Activated T-helper 1 cell treated with anti-CD3 and anti-CD28 coated beads, Interleukin-2, amount 50 U/mL, for 16 hours (primary cell): ENCODE results near the gene FNDC3A.
A peak's percentile ranks its signal among the peaks of the same experiment; 100 is the strongest.

ENCODE experiments used
- DNase-seq, 2 donors: peaks; one replicate each; pipeline ENCODE4 v3.0.0-alpha.2; 2020; ENCODE audit warnings: low read depth in 1 of 2, low spot score in 1 of 2

FNDC3A gene

DNA sequence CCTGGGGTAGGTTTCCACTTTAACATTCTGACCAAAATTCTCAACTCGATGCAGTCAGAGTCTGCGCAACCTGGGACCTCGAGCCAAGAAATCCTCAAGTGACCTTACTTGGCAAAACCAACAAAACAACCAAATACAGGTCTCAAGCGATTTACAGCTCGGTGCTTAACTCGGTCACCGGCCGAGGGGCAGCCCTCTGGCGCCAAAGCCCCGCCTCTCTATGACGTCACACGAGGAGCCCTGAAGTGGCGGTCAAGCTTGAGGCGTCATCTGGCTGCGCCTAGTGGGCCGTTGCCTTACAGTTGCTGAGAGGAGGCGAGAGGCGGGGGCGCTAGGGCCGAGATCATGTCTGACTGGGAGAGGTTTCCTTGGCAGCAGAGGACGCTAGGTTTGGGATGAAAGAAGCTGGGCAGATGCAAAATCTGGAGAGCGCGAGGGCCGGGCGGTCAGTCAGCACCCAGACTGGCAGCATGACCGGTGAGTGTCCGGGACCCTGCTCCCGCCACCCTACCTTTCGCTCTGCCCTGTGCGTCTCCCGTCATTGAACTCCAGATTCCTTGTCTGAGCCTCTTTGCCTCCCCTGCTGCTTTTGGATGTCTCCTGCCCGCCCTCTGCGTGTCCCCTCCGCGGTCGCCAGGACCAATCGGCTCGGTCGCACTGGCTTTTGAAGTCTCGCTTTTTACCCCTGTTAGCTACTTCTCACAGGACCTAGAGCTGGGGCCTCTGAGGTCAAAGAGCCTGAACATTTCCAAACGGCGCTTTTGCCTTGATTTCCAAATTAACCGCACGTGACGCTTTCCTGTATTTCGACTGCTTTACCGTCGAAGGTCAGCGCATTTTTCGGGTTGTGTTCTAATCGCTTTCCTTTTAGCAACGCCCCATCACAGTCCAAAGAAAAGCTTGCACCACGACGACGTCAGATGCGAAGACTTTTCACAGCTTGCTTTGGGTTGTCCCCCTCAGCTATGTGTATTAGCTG, 272.2 kb downstream of the FNDC3A start, which contains the start of gene CDADC1:
Gene CDADC1 (plus strand): TSS at position 283 of the 979 bp plus-strand sequence. CDS start 113 bp downstream, at position 396.
- peak; percentile 68 to 75 for DNase-seq

DNA sequence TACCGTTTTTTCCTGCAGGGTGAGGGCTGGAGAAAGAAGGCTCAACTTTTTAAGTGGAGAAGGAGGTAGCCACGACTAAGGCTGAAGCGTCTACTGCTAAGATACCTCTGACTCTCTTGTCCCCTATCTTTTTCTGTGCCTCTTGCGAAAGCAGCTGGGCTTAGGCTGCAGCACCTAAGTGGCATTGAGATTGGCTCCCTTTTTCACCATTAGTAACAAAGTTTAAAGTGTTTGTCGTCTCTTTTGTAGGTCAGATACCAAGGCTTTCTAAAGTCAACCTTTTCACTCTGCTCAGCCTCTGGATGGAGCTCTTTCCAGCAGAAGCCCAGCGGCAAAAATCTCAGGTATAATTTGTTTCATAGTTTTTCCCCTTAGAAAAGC, 272.9 kb downstream of the FNDC3A start:
- DNase-seq = no peak

DNA sequence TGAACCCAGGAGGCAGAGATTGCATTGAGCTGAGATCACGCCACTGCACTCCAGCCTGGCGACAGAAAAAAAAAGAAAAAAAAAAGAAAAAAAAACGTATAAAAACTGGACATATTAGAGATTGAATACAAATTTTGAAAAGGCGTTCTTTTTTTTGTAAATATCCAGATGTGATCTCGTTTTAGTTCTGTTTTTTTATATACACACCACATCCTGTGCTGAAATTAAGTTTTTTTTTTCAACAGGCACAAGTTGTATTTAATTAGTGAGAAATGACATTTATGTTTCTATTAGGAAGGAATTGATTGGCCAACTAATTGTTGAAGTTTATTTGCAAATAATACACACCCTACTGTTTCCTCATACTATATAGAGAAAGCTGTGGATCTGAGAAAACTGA, 275.6 kb downstream of the FNDC3A start:
- no peak for DNase-seq

DNA sequence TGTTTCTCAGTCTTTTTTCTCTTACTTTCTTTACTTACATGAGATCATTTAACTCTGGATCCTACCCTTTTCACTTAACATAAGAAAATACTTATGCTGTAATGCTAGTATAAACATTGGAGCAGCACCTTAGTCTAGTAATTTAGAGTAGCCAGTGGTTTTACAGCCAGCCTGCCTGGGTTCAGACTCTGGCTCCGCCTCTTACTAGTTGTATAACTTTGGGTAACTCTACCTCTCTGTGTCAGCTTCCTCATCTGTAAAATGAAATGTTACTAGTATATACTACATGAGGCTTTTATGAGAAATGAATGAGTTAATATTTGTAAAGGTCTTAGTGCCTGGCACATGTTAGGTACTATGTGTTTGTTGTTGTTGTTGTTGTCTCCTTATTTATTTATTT, 277.6 kb downstream of the FNDC3A start:
- no peak for DNase-seq

DNA sequence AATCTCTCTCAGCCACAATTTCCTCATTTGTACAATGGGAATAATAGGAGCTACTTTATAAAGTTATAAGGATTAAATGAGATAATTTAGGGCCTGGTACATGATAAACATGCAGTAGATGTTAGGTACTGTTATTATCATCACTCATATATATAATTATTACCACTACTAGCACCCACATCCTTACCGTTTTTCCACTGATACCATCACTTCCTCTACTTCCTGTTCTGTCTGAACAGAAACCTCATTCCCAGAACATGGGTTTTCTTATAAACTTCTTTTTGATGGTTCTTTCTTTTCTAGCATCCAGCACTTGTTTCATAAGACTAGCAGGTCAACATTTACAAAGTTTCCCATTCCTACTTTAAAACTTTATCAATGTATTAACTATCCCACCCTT, 278.3 kb downstream of the FNDC3A start:
- no peak for DNase-seq

DNA sequence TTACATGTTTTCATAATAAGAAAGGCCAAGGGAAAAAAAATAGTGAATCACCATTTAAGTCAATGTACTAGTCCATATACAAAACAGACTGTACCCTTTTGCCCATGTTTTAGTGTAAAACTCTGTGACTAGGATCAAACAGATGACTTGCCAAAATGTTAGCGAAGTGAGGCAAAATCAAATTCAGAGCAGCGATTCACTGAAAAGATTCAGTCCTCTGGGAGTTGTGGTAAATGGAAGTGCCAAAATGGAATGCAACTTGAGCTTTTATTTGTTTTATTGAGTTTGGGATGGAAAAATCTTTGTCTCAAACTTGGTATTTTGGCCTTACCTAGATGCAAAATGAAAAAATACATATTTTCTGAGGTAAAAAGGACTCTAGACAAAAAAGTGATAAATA, 281.1 kb downstream of the FNDC3A start:
- no peak for DNase-seq

DNA sequence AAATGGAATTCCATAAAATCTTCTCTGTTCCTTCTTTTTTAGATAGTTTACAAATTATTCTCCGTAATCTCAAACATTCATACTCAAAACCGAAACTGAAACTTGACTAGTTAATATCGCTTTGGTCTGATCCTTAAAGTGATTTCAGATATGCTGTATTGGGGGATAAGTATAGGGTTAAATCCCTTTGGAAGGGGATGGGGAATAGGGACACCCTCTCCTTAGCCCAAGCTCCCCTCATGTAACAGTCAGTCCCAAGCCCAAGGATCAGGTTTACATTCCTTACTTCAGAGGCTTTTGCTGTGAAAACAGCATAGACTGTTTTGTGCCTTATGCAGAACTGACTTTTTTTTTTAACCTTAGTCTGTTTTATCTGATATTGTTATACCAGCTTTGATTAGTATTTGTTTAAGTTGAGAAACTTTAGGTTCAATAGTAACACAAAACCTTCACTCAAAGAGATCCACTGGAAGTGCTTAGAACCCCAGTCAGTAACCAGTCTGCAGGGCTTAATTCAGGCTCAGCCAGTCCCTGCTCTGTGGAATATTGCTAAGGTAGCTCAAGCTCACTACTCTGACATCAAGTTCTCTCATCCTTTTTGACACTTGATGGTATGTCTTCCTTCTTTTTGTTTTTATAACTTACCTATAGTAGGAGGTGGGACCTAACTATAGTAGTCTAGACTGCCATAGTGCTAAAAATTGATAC, 282.5 kb downstream of the FNDC3A start:
- DNase-seq = no peak
